ENCODE data around the gene MAPK7. TPM values are rescaled to one million over a fixed set of nuclear protein-coding genes. Genes with fewer than 3 reads are reported as not detected.
A peak's percentile ranks its signal among the peaks of the same experiment; 100 is the strongest.

MAPK7 gene
- total RNA-seq, 1 experiment from 2014 or later, result 14.5 TPM

DNA sequence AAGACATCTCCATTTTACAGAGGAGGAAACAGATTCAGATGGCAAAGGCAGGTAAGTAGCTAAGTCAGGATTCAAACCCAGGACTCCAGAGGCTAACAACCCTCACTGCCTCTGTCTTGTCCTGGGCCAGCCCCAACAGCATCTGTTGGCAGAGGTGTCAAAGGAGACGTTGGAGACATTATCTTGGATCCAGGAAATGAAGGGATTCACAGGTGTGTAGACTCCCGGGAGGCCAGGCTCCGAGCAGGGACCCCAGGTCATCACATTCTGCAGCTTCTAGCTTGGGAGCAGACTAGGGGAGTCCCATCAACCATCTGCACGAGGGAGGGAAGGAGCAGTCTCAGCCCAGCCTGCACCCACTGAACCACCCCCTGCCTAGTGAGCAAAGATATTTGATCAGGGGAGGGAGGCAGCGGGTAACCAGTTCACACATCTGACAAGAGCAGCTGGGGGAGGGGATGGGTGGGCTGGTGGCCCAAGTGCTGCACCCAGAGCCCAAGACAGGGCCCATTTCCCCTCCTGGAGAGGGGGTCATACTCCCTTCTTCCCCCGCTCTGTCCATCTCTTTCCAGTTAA lies 14.8 kb upstream of the MAPK7 start:
- POLR2A ChIA-PET, result interaction anchor here (0.8 to 5.9 kb wide), 7 partner anchors 10 to 364 kb away, joined by 4 to 61 read pairs (median 5); partner anchors contain the start of gene MAPK7
- CTCF ChIA-PET, result interaction anchor here (0.7 to 9.7 kb wide), 27 partner anchors 9 to 403 kb away, joined by 3 to 147 read pairs (median 5); partner anchors contain the start of genes ALDH3A2 and MAPK7
- Mint-ChIP-seq H3K27ac (ENCODE audit: low read depth, unreplicated experiment) (no peak overlapping the region), H3K36me3 (ENCODE audit: insufficient read depth, unreplicated experiment) (peaks cover 8% of the 10 kb centered on the region), H3K4me3 (ENCODE audit: unreplicated experiment) (peak overlapping the region; percentile 78), H3K9me3 (ENCODE audit: unreplicated experiment) (no peaks in the 10 kb centered on the region), H3K4me1 (ENCODE audit: insufficient read depth, unreplicated experiment) (peaks cover 14% of the 10 kb centered on the region), H3K27me3 (ENCODE audit: insufficient read depth, unreplicated experiment) (no peaks in the 10 kb centered on the region)
- BruUV-seq (replicated peaks), result no TSS peak
- DNase-seq (ENCODE audit: unreplicated experiment), result no peak
- TF ChIP-seq, protein P1, sequence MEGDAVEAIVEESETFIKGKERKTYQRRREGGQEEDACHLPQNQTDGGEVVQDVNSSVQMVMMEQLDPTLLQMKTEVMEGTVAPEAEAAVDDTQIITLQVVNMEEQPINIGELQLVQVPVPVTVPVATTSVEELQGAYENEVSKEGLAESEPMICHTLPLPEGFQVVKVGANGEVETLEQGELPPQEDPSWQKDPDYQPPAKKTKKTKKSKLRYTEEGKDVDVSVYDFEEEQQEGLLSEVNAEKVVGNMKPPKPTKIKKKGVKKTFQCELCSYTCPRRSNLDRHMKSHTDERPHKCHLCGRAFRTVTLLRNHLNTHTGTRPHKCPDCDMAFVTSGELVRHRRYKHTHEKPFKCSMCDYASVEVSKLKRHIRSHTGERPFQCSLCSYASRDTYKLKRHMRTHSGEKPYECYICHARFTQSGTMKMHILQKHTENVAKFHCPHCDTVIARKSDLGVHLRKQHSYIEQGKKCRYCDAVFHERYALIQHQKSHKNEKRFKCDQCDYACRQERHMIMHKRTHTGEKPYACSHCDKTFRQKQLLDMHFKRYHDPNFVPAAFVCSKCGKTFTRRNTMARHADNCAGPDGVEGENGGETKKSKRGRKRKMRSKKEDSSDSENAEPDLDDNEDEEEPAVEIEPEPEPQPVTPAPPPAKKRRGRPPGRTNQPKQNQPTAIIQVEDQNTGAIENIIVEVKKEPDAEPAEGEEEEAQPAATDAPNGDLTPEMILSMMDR (IDR thresholded peaks at IDR 0.05; ENCODE audit: unreplicated experiment), result no peak
- intact Hi-C loops (cut with micrococcal nuclease), result loop anchor here (1.0 to 5.0 kb wide), 4 partner anchors 145 to 403 kb away; partner anchors contain the start of gene ALDH3A2

DNA sequence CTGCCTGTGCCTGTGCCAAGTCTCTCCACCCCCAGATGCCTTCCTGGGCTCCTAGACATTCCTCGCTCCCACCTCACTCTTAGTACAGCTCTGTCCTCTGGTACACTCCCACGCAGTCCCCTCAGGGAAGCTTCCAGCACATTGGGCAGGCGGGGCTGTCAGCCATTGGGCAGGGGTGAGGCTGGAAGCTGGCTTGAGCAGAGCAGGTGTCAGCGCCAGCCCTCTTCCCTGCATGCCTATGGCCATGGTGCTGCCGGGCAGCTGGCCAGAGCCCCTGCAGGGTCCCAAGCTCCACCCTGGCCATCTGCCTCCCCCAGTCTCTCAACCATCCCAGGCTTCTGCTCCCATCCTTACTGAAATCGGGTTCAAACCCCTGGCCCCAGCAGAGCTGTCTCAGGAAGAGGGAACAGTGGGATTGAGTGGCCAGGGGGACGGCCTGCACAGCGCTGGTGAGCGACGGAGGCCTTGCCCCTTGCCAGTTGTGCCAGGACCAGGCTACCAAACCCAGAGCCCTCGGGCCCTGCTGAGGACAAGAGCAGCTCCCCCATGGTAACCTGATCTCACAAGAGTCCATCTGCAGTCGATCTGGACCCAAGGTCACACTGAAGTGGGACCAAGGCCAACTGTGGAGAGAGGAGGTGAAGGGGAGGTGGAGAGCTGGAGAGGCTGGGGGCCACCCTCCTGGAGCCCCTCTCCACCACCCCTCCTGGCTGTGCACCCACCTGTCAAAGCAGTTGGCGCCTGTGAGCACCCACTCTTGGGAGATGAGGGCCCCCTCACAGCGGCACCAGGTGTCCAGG lies 13.4 kb upstream of the MAPK7 start:
- Mint-ChIP-seq H3K4me1 (ENCODE audit: insufficient read depth, unreplicated experiment) (peaks cover 14% of the 10 kb centered on the region), H3K27me3 (ENCODE audit: insufficient read depth, unreplicated experiment) (no peaks in the 10 kb centered on the region), H3K36me3 (ENCODE audit: insufficient read depth, unreplicated experiment) (no peaks in the 10 kb centered on the region), H3K27ac (ENCODE audit: low read depth, unreplicated experiment) (no peak overlapping the region), H3K4me3 (ENCODE audit: unreplicated experiment) (no peak overlapping the region), H3K9me3 (ENCODE audit: unreplicated experiment) (no peaks in the 10 kb centered on the region)
- TF ChIP-seq, protein P1 (IDR thresholded peaks at IDR 0.05; ENCODE audit: unreplicated experiment), result no peak
- POLR2A ChIA-PET, result interaction anchor here (0.6 to 5.9 kb wide), 4 partner anchors 13 to 354 kb away, joined by 3 to 61 read pairs (median 10); partner anchors contain the start of gene MAPK7
- CTCF ChIA-PET, result interaction anchor here (0.9 to 9.7 kb wide), 9 partner anchors 8 to 401 kb away, joined by 3 to 147 read pairs (median 14); partner anchors contain the start of gene MAPK7
- intact Hi-C loops (cut with micrococcal nuclease), result loop anchor here (5.0 kb wide), 1 partner anchor 282 kb away; the partner anchor contains the start of gene ALDH3A2
- peak; percentile 53 for DNase-seq (ENCODE audit: unreplicated experiment)
- BruUV-seq (replicated peaks), result no TSS peak

DNA sequence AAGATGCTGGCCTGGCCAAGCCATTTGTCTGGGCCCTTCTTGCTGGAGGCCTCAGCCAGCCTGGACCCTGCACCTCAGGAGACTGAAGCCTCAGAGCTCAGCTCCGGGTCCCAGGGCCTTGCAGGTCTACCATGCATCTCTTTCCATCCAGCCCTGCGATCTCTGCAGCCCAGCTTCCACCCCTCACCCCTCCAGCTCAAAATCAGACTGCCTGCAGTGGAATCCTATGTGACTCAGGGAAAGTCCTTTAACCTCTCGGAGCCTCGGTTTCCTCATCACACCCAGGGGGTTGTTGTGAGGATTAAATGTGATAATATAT lies 12.8 kb upstream of the MAPK7 start:
- Mint-ChIP-seq H3K27ac (ENCODE audit: low read depth, unreplicated experiment) (no peak overlapping the region), H3K4me3 (ENCODE audit: unreplicated experiment) (no peak overlapping the region), H3K4me1 (ENCODE audit: insufficient read depth, unreplicated experiment) (peaks cover 14% of the 10 kb centered on the region), H3K36me3 (ENCODE audit: insufficient read depth, unreplicated experiment) (no peaks in the 10 kb centered on the region), H3K27me3 (ENCODE audit: insufficient read depth, unreplicated experiment) (no peaks in the 10 kb centered on the region), H3K9me3 (ENCODE audit: unreplicated experiment) (no peaks in the 10 kb centered on the region)
- no TSS peak for BruUV-seq (replicated peaks)
- POLR2A ChIA-PET, result interaction anchor here (1.1 to 5.9 kb wide), 3 partner anchors 12 to 354 kb away, joined by 3 to 61 read pairs (median 17); partner anchors contain the start of gene MAPK7
- TF ChIP-seq, protein P1 (IDR thresholded peaks at IDR 0.05; ENCODE audit: unreplicated experiment), result no peak
- DNase-seq (ENCODE audit: unreplicated experiment), result no peak
- CTCF ChIA-PET, result interaction anchor here (0.5 to 9.7 kb wide), 8 partner anchors 9 to 398 kb away, joined by 3 to 147 read pairs (median 4); partner anchors contain the start of gene MAPK7
- intact Hi-C loops (cut with micrococcal nuclease), result no loop called here

Measured in MCF 10A (cell line).